CD4-positive, alpha-beta T cell treated with Interferon alpha-2 for 1 hour (primary cell): ENCODE results near the gene ADCY9.
"Not testable (repeated sequence)": the region's sequence is repeated elsewhere in the genome, so short reads cannot be mapped to it uniquely, and the experiment has no call there.

Experiments
- DNase-seq, 2 donors: peaks; one replicate each; pipeline ENCODE4 v3.0.0-alpha.2; 2020 to 2022

The ADCY9 gene

DNA sequence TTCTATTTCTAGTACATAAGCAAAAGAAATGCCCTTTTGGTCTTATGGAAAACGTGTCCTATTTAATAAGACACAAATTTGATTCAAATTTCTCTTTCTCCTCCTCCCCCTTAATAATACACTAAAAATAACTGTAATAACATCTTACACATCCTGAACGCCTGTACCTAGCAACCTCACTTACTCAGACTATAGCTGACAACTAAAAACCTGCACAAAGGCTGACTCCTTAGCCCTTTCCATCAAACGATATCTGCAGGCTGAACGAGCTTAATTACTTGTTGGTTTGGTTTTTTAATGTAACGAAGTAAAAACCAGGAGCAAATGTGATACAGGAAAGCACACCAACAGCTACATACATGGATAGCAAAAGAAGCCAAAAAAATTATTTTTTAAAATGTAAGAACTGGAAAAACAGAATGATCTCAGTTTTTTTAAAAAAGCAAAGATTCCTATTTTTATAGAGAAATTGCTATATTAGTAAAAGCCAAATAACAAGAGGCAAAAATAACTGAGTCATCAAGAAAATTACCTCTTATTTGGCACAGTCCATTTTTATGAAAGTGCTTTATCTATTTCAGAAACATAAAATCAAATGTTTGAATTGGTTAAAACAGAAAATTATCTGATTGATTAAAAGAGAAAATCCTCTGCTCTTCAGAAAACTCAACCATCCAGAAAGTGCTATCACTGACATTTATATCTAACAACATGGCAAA lies 23.5 kb downstream of the ADCY9 start:
- no peak for DNase-seq

GRCh38 chr16:4091240-4092012 lies 24.8 kb downstream of the ADCY9 start:
- DNase-seq: no peak

DNA sequence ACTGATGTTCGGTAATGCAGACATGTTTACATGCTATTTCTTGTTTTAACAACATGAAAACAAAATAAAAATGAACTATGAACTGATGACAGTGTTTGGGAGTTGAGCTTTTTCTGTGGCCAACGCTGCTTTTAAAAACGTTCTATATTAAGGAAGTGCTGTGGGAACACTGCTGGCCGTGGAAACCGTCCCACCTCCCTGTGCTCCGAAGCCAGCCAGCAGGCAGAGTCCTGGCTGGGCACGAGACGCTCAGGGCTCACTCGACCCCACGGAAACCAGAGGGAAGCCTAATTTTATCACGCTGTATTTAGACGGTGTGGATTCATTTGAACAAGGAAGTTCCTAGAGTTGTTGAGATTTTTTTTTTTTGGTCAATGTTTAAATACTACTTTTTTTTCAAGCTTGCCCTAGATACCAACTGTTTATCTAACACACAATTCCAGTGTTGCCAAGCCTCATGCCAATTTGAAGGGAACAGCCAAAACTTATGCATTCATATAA lies 25.8 kb downstream of the ADCY9 start:
- DNase-seq: no peak

DNA sequence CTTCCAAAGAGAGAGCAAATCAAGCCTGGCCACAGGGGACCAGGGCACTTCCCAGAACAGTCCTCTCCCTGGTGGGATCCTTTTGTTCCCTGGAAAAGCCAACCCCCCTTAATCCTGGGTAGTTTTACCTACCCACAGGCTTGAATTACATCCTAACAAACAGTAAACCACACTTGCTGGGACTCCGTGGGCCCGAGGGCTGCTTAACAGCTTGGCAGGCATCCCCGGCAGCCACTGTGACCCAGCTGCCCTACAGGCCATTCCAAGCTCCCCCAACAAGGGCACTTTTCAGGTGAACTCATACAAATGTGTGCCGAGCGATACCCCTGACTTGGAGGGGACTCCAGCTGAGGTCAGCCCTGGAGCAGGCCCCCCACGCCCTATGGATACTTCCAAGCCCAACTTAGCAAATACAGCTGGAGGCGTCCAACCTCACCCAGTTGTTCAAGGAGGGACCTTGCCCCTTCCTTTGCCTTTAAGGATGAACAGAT lies 26.4 kb downstream of the ADCY9 start:
- DNase-seq: no peak

GRCh38 chr16:4089251-4089810 lies 26.9 kb downstream of the ADCY9 start:
- DNase-seq: no peak

- DNase-seq: no peak
These were observed 28.2 kb downstream of the ADCY9 start for GRCh38 chr16:4087990-4088577.

GRCh38 chr16:4087099-4087885 lies 28.9 kb downstream of the ADCY9 start:
- no peak for DNase-seq

- no peak for DNase-seq
These were observed 30.1 kb downstream of the ADCY9 start for GRCh38 chr16:4086153-4086552.

DNA sequence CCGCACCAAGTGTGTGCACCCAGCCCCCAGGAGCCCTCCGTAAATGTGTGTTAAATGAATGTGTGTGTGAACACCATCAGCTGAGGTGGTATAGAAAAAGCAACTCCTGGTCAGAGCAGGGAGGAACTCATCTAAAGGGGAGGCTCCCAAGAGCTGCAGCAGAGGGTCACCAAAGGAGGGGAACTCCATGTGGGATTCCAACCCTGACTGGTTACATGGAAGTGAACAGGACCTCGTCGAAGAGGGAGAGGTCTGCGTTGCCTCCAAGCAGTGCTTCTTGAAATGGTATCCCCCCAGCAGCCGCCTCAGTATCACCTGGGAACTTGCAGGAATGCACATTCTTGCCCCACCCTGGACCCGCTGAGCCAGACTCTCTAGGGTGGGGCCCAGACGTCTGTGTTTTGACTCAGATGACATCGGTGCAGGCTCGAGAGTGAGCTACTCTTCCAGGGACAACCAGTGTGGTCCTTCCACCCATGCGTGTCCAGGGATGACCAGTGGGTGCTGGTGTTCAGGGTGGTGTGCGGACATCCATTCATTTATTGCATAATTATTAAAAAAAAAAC lies 30.8 kb downstream of the ADCY9 start:
- no peak for DNase-seq

GRCh38 chr16:4083347-4083870 lies 32.8 kb downstream of the ADCY9 start:
- DNase-seq: no peak

DNA sequence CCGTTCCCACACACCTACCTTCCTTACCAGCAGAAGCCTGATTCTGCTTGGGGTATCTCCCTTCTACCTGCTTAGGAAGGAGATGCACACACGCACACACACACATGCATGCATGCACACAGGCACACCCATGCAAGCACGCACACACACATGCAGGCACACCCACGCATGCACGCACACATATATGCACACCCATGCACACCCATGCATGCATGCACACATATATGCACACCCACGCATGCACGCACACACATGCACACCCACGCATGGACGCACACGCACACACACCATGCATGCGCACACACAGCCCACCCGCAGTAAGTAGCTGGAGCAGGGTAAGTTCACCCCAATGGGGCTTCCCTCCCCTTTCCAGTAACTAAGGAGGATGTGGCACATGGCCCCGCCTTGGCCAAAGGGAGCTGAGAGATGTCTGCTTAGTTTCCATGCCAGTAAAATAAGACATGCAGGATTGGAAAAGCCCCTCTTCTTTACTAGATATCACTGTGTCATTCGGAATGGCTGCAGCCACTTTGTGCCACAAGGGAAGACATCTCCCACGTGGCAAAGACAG lies 33.7 kb downstream of the ADCY9 start:
- no peak for DNase-seq

GRCh38 chr16:4081521-4082021 lies 34.7 kb downstream of the ADCY9 start:
- peak; percentile 28 to 31 for DNase-seq

DNA sequence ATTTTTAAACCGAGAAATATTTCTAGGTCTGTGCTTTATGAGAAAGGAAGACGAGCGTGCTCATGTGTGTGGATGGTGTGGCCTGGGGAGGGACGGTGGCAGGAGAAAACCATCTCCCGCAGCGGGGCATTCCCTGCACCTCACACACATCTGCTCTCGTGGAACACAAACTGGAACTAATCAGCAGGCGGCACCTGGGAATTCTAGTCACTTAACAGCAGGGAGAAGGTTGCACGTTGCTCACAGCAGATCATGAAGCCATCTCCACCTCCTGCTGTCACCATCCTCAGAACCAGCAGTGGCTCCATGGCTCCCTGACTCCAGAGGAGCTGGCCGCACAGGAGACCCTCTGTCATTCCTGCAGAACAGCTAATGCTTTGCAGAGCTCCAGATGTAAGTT lies 35.2 kb downstream of the ADCY9 start:
- DNase-seq: no peak

DNA sequence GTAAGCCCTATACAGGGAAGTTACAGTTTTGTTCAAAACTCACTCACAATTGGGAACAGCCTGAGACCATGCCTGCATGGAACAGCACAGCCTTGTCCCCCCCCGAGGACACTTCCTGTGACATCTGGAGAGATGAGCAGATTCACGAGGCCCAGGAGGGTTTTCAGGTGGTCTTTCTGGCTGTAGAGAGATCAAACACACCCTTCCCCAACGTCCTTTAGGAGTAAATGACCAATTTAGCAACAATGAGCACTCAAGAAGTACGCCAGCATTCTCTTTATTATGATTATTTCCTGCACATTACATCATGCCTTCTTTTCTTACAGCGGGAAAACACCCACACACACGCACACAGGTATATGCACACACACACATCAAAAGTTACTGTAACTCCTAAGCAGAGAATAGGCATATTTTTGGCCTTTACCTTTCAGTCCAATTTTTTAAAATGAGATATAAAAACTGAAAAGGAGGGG lies 39.0 kb downstream of the ADCY9 start:
- DNase-seq: no peak

GRCh38 chr16:4075534-4075933 lies 40.7 kb downstream of the ADCY9 start:
- DNase-seq: no peak

DNA sequence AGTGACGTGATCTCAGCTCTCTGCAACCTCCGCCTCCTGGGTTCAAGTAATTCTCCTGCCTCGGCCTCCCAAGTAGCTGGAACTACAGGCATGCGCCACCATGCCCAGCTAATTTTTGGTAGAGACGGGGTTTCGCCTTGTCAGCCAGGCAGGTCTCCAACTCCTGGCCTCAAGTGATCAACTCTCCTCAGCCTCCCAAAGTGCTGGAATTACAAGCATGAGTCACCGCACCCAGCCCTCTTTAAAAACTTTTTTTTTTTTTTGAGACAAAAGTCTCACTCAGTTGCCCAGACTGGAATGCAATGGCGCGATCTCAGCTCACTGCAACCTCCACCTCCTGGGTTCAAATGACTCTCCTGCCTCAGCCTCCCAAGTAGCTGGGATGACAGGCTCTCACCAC lies 43.1 kb downstream of the ADCY9 start:
- DNase-seq: not testable (repeated sequence)

DNA sequence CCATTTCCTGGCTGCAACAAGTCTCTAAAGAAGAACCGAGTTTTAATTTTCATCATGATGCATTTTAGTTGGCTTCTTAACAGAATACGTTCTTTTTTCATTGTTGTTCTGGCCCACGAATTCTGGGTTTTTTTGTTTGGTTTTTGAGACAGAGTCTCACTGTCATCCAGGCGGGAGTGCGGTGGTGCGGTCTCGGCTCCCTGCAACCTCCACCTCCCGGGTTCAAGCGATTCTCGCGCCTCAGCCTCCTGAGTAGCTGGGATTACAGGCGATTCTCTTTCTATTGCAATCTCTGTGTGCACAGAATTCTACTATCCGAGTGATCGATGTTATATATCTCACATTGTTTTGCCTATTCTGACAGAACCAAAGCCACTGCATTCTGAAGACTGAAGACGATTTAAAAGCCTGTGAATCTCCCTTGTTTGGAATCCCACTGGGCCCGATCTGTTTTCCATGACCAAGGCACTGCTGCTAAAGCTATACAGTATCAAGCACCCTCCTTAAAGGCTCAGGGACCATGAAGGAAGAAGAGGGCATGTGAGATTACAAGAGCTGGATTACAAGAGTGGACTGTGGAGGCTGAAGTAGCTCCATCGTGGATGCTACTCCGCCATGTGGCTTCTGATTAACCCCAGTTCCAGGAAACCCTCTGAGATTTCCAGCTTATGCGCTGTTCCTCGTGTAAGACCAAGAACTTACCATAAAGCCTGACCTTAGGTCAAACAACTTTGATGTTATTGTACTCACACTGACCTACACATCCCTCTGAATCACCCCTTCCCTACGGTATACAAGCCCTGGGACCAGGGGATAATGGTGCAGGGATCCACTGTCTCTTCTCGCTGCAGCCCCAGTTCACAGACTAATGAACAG lies 44.3 kb downstream of the ADCY9 start:
- no peak for DNase-seq

DNA sequence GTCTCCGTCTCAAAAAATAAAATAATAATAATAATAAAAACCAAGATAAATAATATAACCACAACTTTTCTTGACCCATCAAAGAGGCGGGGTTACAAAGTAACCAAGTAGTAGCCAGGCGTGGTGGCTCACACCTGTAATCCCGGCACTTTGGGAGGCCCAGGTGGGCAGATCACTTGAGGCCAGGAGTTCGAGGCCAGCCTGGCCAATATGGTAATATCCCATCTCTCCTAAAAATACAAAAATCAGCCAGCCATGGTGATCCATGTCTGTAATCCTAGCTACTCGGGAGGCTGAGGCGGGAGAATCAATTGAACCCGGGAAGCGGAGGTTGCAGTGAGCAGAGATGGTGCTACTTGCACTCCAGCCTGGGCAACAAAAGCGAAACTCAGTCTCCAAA lies 45.3 kb downstream of the ADCY9 start:
- DNase-seq: no peak

- no peak for DNase-seq
These were observed 48.8 kb downstream of the ADCY9 start for GRCh38 chr16:4067262-4068001.
